ENCODE results near the gene DIDO1. TPM values are rescaled to one million over a fixed set of nuclear protein-coding genes. Genes with fewer than 3 reads are reported as not detected.
"Not testable (repeated sequence)": the region's sequence is repeated elsewhere in the genome, so short reads cannot be mapped to it uniquely, and the experiment has no call there.

The DIDO1 gene
- total and polyA plus RNA-seq, 12 donors = 19.0 to 51.3 (median 37.3) TPM

DNA sequence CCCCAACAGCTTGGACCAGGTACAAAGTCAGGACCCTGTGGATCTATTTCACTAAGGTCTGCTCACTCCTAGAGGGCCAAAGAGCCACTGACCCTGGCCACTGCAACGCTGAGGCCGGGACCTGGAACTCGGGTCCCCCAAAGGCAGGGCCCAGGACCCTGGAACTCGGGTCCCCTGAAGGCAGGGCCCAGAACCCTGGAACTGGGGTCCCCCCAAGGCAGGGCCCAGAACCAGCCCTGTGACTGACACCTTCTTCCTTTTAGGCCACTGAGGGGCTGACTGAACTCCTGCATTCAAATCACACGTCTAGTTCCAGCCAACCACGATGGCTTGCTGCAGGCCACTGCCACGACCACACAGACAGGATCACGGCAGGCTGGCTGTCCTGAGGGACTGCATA is 74.1 kb downstream of the DIDO1 start:
- no peaks in the 10 kb centered on the region for H3K27me3 ChIP-seq
- TF ChIP-seq POLR2A (IDR thresholded peaks at IDR 0.05) = no peak
- TF ChIP-seq, protein P1, sequence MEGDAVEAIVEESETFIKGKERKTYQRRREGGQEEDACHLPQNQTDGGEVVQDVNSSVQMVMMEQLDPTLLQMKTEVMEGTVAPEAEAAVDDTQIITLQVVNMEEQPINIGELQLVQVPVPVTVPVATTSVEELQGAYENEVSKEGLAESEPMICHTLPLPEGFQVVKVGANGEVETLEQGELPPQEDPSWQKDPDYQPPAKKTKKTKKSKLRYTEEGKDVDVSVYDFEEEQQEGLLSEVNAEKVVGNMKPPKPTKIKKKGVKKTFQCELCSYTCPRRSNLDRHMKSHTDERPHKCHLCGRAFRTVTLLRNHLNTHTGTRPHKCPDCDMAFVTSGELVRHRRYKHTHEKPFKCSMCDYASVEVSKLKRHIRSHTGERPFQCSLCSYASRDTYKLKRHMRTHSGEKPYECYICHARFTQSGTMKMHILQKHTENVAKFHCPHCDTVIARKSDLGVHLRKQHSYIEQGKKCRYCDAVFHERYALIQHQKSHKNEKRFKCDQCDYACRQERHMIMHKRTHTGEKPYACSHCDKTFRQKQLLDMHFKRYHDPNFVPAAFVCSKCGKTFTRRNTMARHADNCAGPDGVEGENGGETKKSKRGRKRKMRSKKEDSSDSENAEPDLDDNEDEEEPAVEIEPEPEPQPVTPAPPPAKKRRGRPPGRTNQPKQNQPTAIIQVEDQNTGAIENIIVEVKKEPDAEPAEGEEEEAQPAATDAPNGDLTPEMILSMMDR (IDR thresholded peaks at IDR 0.05) = no peak
- no peak for DNase-seq
- intact Hi-C loops (cut with DNase I) = no loop called here
- H3K4me3 ChIP-seq = no peak overlapping the region
- H3K4me1 ChIP-seq (replicated peaks in 1 of 2) = no peaks in the 10 kb centered on the region
- peaks cover 0 to 5% of the 10 kb centered on the region in 2 donors for H3K36me3 ChIP-seq (replicated peaks in 1 of 2)
- 92 to 100% (median 93%) methylated on average over 4 to 8 of the region's 8 CpGs for WGBS, 4 donors
- H3K27ac ChIP-seq = no peak overlapping the region
- H3K9me3 ChIP-seq (replicated peaks in 1 of 3) = no peaks in the 10 kb centered on the region

DNA sequence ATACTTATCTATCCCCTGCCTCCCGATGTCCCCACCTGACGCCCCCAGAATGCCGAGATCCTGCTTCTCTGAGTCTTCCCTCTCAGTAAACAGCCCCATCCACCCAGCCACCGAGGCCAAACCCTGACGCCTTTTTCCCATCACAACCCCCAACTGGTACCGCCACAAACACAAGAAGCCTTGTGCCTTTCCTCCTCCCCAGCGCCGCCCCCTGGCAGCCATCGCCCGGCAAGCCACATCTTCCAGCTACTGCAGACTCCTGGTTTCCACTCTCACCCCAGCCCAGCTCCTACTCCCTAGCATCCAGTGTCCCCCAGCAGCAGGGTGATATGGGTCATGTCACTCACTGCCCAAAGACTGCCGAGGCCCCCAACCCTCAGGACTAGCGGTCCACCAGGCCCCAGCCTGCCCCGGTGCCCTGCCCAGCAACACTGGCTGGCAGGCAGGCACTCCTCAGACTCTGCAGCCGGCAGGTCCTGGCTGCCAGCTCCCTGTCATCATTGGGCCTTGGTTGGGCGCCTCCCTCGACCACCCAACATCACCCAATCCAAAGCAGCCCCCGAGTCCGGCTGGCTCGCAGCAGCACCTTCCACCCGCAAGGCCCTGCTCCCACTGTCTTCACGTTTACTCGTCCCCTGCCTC is 75.9 kb downstream of the DIDO1 start:
- TF ChIP-seq, protein P1 (IDR thresholded peaks at IDR 0.05) = no peak
- TF ChIP-seq POLR2A (IDR thresholded peaks at IDR 0.05) = no peak
- Histone ChIP-seq H3K27me3 (no peaks in the 10 kb centered on the region), H3K27ac (no peak overlapping the region), H3K4me1 (replicated peaks in 1 of 2) (no peaks in the 10 kb centered on the region), H3K4me3 (no peak overlapping the region), H3K9me3 (replicated peaks in 1 of 3) (no peaks in the 10 kb centered on the region), H3K36me3 (replicated peaks in 1 of 2) (peaks cover 0 to 5% of the 10 kb centered on the region in 2 donors)
- no peak for DNase-seq
- intact Hi-C loops (cut with DNase I) = no loop called here
- 89 to 95% (median 90%) methylated on average over 14 to 22 of the region's 22 CpGs for WGBS, 4 donors

DNA sequence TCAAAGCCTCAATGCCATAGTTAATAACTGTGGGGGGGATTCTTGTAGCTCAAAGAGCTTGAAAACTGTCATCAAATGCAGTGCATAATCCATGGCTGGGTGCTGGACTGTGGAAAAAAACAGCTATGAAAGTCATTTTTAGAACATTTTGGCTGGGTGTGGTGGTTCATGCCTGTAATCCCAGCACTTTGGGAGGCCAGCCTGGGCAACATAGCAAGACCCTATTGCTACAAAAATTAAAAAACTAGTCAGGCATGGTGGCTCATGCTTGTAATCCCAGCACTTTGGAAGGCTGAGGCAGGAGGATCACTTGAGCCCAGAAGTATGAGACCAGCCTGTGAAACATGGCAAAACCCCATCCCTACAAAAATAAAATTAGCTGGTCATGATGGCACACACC is 76.9 kb downstream of the DIDO1 start:
- DNase-seq = no peak
- Histone ChIP-seq H3K4me3 (no peak overlapping the region), H3K27me3 (no peaks in the 10 kb centered on the region), H3K4me1 (replicated peaks in 1 of 2) (no peaks in the 10 kb centered on the region), H3K9me3 (replicated peaks in 1 of 3) (no peaks in the 10 kb centered on the region), H3K27ac (no peak overlapping the region), H3K36me3 (replicated peaks in 1 of 2) (peaks cover 0 to 5% of the 10 kb centered on the region in 2 donors)
- intact Hi-C loops (cut with DNase I) = no loop called here
- no peak for TF ChIP-seq POLR2A (IDR thresholded peaks at IDR 0.05)
- TF ChIP-seq, protein P1 (IDR thresholded peaks at IDR 0.05) = no peak

DNA sequence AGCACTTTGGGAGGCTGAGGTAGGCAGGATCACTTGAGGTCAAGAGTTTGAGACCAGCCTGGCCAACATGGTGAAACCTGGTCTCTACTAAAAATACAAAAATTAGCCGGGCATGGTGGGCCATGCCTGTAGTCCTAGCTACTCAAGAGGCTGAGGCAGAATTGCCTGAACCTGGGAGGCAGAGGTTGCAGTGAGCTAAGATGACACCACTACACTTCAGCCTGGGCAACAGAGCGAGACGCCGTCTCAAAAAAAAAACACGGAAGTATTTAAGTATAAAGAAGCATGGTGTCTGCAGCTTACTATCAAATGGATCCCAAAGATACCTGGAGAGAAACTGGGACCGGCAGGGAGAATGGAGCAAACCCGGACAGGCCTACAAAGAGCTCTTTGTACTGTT is 77.4 kb downstream of the DIDO1 start:
- H3K4me1 ChIP-seq (replicated peaks in 1 of 2); H3K27me3 ChIP-seq; H3K36me3 ChIP-seq (replicated peaks in 1 of 2); H3K9me3 ChIP-seq (replicated peaks in 1 of 3); H3K27ac ChIP-seq; intact Hi-C loops (cut with DNase I); DNase-seq; H3K4me3 ChIP-seq: not testable (repeated sequence)
- WGBS, 4 donors = 93 to 97% (median 95%) methylated on average over 7 of the region's 7 CpGs
